ENCODE measurements around the gene FAM193A. TPM values are rescaled to one million over a fixed set of nuclear protein-coding genes. Genes with fewer than 3 reads are reported as not detected.

FAM193A gene
- total and polyA plus RNA-seq, 2 experiments from 2014 or later: 12.0 to 22.9 TPM

DNA sequence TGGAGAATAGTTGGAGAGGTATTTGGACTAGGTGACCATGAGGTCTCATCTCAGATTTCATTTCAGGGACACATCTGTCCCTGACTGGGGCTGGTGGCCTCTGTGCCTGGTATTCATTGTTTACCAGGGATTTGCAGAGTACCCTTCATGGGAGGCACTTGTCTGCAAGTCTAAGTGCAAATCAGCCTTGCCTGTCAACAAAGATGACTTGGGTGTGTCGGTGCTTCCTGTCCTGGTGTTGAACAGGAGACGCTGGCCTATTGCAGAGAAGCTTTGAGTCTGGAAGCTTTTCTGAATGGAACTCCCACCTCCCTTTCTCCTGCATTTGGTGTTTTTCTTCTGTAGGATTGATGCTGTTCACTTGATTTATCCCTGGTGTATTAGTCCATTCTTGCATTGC, 115.6 kb downstream of the FAM193A start:
- DNase-seq (ENCODE audit: low spot score) (no peak), ATAC-seq (no peak)
- Histone ChIP-seq H3K36me3 (ENCODE audit: insufficient read depth) (peaks cover 14% of the 10 kb centered on the region; the same call in 1 of the 2 replicates), H3K9me2 (ENCODE audit: insufficient read depth) (no peaks in the 10 kb centered on the region), H3K27ac (ENCODE audit: low read depth) (no peak overlapping the region), H2AFZ (no peak overlapping the region), H4K20me1 (replicated peaks; ENCODE audit: insufficient read depth) (no peaks in the 10 kb centered on the region), H3K4me2 (no peak overlapping the region), H3K79me2 (replicated peaks; ENCODE audit: insufficient read depth) (no peaks in the 10 kb centered on the region; the same call in 1 of the 2 replicates), H3K4me3 (no peak overlapping the region), H3K27me3 (ENCODE audit: insufficient read depth) (no peaks in the 10 kb centered on the region), H3K4me1 (ENCODE audit: insufficient read depth) (no peaks in the 10 kb centered on the region), H3F3A (replicated peaks; ENCODE audit: low read depth) (no peaks in the 10 kb centered on the region)
- H3K9me3 Mint-ChIP-seq: no peaks in the 10 kb centered on the region; the same call in 2 of the 3 replicates
- TF ChIP-seq NANOG (IDR thresholded peaks at IDR 0.05; ENCODE audit: borderline replicate concordance): no peak
- TF ChIP-seq, protein P1, sequence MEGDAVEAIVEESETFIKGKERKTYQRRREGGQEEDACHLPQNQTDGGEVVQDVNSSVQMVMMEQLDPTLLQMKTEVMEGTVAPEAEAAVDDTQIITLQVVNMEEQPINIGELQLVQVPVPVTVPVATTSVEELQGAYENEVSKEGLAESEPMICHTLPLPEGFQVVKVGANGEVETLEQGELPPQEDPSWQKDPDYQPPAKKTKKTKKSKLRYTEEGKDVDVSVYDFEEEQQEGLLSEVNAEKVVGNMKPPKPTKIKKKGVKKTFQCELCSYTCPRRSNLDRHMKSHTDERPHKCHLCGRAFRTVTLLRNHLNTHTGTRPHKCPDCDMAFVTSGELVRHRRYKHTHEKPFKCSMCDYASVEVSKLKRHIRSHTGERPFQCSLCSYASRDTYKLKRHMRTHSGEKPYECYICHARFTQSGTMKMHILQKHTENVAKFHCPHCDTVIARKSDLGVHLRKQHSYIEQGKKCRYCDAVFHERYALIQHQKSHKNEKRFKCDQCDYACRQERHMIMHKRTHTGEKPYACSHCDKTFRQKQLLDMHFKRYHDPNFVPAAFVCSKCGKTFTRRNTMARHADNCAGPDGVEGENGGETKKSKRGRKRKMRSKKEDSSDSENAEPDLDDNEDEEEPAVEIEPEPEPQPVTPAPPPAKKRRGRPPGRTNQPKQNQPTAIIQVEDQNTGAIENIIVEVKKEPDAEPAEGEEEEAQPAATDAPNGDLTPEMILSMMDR (conservative IDR thresholded peaks at IDR 0.05; ENCODE audit: low read depth in 2 of 2): no peak
- no peak overlapping the region for H3K27ac Mint-ChIP-seq
- peaks cover 43% of the 10 kb centered on the region for H3K36me3 Mint-ChIP-seq (ENCODE audit: low read depth)
- H3K4me1 Mint-ChIP-seq: no peaks in the 10 kb centered on the region
- H3K4me3 Mint-ChIP-seq: no peak overlapping the region
- peaks cover 1% of the 10 kb centered on the region for H3K27me3 Mint-ChIP-seq (ENCODE audit: insufficient read depth, low read depth, poor library complexity)

DNA sequence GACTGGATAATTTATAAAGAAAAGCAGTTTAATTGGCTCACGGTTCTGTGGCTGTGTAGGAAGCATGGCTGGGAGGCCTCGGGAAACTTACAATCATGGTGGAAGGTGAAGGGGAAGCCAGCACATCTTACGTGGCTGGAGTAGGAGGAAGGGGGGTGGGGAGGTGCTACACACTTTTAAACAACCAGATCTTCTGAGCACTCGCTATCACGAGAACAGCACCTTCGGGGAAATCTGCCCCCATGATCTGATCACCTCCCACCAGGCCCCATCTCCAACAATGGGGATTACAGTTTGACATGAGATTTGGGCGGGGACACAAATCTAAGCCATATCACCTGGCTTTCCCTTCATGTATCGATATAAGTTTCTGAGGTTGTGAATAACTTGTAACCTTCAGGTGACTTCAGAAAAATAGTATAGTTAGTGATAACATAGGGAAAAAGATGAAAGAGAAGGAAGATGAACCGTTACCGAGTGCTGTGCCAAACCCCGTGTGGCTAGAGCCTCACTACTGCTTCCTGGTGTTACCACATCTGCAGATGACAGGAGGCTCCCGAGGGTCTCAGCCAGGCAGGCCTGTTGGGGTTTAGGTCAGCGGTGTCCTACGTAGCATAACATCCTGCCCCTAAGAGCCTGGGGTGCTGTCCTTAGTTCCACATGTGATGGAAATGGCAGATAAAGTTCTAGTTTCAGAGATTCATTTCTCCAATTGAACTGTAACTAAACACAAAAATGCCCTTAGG, 116.1 kb downstream of the FAM193A start:
- H3K27ac Mint-ChIP-seq: no peak overlapping the region
- no peak overlapping the region for H3K4me3 Mint-ChIP-seq
- no peak for ATAC-seq
- Histone ChIP-seq H3K27ac (ENCODE audit: low read depth) (no peak overlapping the region), H4K20me1 (replicated peaks; ENCODE audit: insufficient read depth) (no peaks in the 10 kb centered on the region; the same call in 1 of the 2 replicates), H3K9me2 (ENCODE audit: insufficient read depth) (no peaks in the 10 kb centered on the region), H3K79me2 (replicated peaks; ENCODE audit: insufficient read depth) (no peaks in the 10 kb centered on the region; the same call in 1 of the 2 replicates), H3K4me2 (no peak overlapping the region), H3F3A (replicated peaks; ENCODE audit: low read depth) (no peaks in the 10 kb centered on the region), H3K4me3 (no peak overlapping the region), H3K27me3 (ENCODE audit: insufficient read depth) (no peaks in the 10 kb centered on the region), H3K36me3 (ENCODE audit: insufficient read depth) (peaks cover 14% of the 10 kb centered on the region; the same call in 1 of the 2 replicates), H3K4me1 (ENCODE audit: insufficient read depth) (no peaks in the 10 kb centered on the region), H2AFZ (no peak overlapping the region)
- peaks cover 38% of the 10 kb centered on the region for H3K36me3 Mint-ChIP-seq (ENCODE audit: low read depth)
- TF ChIP-seq, protein P2, sequence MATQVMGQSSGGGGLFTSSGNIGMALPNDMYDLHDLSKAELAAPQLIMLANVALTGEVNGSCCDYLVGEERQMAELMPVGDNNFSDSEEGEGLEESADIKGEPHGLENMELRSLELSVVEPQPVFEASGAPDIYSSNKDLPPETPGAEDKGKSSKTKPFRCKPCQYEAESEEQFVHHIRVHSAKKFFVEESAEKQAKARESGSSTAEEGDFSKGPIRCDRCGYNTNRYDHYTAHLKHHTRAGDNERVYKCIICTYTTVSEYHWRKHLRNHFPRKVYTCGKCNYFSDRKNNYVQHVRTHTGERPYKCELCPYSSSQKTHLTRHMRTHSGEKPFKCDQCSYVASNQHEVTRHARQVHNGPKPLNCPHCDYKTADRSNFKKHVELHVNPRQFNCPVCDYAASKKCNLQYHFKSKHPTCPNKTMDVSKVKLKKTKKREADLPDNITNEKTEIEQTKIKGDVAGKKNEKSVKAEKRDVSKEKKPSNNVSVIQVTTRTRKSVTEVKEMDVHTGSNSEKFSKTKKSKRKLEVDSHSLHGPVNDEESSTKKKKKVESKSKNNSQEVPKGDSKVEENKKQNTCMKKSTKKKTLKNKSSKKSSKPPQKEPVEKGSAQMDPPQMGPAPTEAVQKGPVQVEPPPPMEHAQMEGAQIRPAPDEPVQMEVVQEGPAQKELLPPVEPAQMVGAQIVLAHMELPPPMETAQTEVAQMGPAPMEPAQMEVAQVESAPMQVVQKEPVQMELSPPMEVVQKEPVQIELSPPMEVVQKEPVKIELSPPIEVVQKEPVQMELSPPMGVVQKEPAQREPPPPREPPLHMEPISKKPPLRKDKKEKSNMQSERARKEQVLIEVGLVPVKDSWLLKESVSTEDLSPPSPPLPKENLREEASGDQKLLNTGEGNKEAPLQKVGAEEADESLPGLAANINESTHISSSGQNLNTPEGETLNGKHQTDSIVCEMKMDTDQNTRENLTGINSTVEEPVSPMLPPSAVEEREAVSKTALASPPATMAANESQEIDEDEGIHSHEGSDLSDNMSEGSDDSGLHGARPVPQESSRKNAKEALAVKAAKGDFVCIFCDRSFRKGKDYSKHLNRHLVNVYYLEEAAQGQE (IDR thresholded peaks at IDR 0.05; ENCODE audit: unreplicated experiment): no peak
- no peaks in the 10 kb centered on the region for H3K9me3 Mint-ChIP-seq
- DNase-seq (ENCODE audit: low spot score): no peak
- no peaks in the 10 kb centered on the region for H3K4me1 Mint-ChIP-seq
- H3K27me3 Mint-ChIP-seq (ENCODE audit: insufficient read depth, low read depth, poor library complexity): peaks cover 1% of the 10 kb centered on the region
